HCT116 (cell line): ENCODE measurements around the gene HIF1A. TPM values are rescaled to one million over a fixed set of nuclear protein-coding genes. Genes with fewer than 3 reads are reported as not detected.

Source experiments
- ATAC-seq: fragments of 200-7000 bp; cut with Tn5 transposase; 2 replicates; pipeline ENCODE4 v1.9.1; 2020; ENCODE audit warnings: mild to moderate bottlenecking, moderate library complexity
- BruUV-seq: library from RNA; stranded (reverse); fragments of 400-500 nt; replicated peaks from 2 replicates; lab custom pipeline; 2021; lab: Mats Ljungman, UMichigan
- CTCF ChIA-PET: fragments of 300-600 bp; sonication (Branson Sonifier 250); formaldehyde crosslinking; loops from one replicate; lab custom pipeline; 2021; ENCODE audit warnings: antibody characterized with exemption; lab: Charles Lee
- POLR2A ChIA-PET: fragments of 300-600, 350-600 bp; sonication (Branson Sonifier 250); formaldehyde crosslinking; loops from one replicate; lab custom pipeline; 2021; ENCODE audit warnings: antibody characterized with exemption; lab: Charles Lee
- RAD21 ChIA-PET, 2 experiments: fragments of 300-600 bp; sonication (Branson Sonifier 250); formaldehyde crosslinking; loops; one replicate each; lab custom pipeline; 2023; ENCODE audit warnings: low total read pairs in 2 of 2; ENCODE audit not compliant: uncharacterized antibody in 2 of 2, unreplicated experiment in 2 of 2, low non-redundant PET in 1 of 2; lab: Charles Lee
- DNase-seq: peaks from one replicate; pipeline ENCODE4 v3.0.0-alpha.2; 2010; ENCODE audit warnings: low read depth, low spot score
- H2AFZ ChIP-seq: fragments of 200-600 bp; shearing (Covaris generic), sonication (generic); 2 replicates; pipeline ENCODE4 v1.6.1; 2017; ENCODE audit warnings: low read depth, mixed run types, mixed read lengths, antibody characterized with exemption, low read length; ENCODE audit not compliant: poor library complexity, severe bottlenecking
- H3K27ac ChIP-seq: 2 replicates; pipeline ENCODE4 v1.5.1; 2012; ENCODE audit warnings: low read depth, low read length
- H3K27me3 ChIP-seq: fragments of 200-600 bp; sonication (generic); 2 replicates; pipeline ENCODE4 v1.6.1; 2016; ENCODE audit warnings: mixed run types, low read length, mixed read lengths; ENCODE audit not compliant: insufficient read depth
- H3K36me3 ChIP-seq, 2 experiments: fragments of 200-500 bp in 1 of 2; fragments of 200-600 bp in 1 of 2; sonication (Bioruptor generic) in 1 of 2; sonication (generic) in 1 of 2; 2 replicates each; pipeline versions ENCODE4 v1.5.1 to v1.6.1; 2014 to 2016; ENCODE audit warnings: low read length in 2 of 2, inconsistent platforms in 1 of 2, mixed read lengths in 1 of 2, mixed run types in 1 of 2; ENCODE audit not compliant: insufficient read depth in 2 of 2, control insufficient read depth in 1 of 2
- H3K4me1 ChIP-seq, 2 experiments: fragments of 200-600 bp in 1 of 2; sonication (generic) in 1 of 2; 2 replicates each; pipeline versions ENCODE4 v1.5.1 to v1.6.1; 2012 to 2017; ENCODE audit warnings: low read length in 2 of 2, inconsistent platforms in 1 of 2, mild to moderate bottlenecking in 1 of 2, mixed read lengths in 1 of 2, mixed run types in 1 of 2, moderate library complexity in 1 of 2; ENCODE audit not compliant: insufficient read depth in 2 of 2, control insufficient read depth in 1 of 2
- H3K4me2 ChIP-seq: fragments of 200-600 bp; sonication (generic); 2 replicates; pipeline ENCODE4 v1.6.1; 2017; ENCODE audit warnings: mixed run types, low read length, mixed read lengths
- H3K4me3 ChIP-seq, 2 experiments: fragments of 200-600 bp in 1 of 2; sonication (generic) in 1 of 2; replicated peaks in 1 of 2; 2 replicates each; pipeline ENCODE4 v1.5.1; 2011 to 2016; ENCODE audit warnings: low read length in 2 of 2, control low read depth in 1 of 2, low read depth in 1 of 2, mild to moderate bottlenecking in 1 of 2, mixed read lengths in 1 of 2, mixed run types in 1 of 2
- H3K79me2 ChIP-seq: fragments of 200-600 bp; sonication (generic); 2 replicates; pipeline ENCODE4 v1.6.1; 2017; ENCODE audit warnings: mild to moderate bottlenecking, mixed run types, low read length, moderate library complexity, mixed read lengths; ENCODE audit not compliant: insufficient read depth
- H3K9ac ChIP-seq: fragments of 200-600 bp; sonication (generic); 2 replicates; pipeline ENCODE4 v1.6.1; 2016; ENCODE audit warnings: low read length, mixed read lengths
- H3K9me2 ChIP-seq: fragments of 200-600 bp; sonication (generic), shearing (Covaris generic); 2 replicates; pipeline ENCODE4 v1.6.1; 2017; ENCODE audit warnings: mixed run types, mild to moderate bottlenecking, moderate library complexity; ENCODE audit not compliant: insufficient read depth
- H3K9me3 ChIP-seq, 2 experiments: fragments of 200-500 bp in 1 of 2; fragments of 200-600 bp in 1 of 2; sonication (Bioruptor generic) in 1 of 2; sonication (generic) in 1 of 2; 2 replicates each; pipeline ENCODE4 v1.6.1; 2014 to 2017; ENCODE audit warnings: low read length in 2 of 2, mixed read lengths in 2 of 2, inconsistent platforms in 1 of 2, low read depth in 1 of 2, mild to moderate bottlenecking in 1 of 2, mixed run types in 1 of 2, moderate library complexity in 1 of 2; ENCODE audit not compliant: control insufficient read depth in 1 of 2, insufficient read depth in 1 of 2
- H4K20me1 ChIP-seq: fragments of 200-600 bp; sonication (generic), shearing (Covaris generic); 2 replicates; pipeline ENCODE4 v1.6.1; 2017; ENCODE audit warnings: mixed run types, mild to moderate bottlenecking, moderate library complexity; ENCODE audit not compliant: insufficient read depth
- CEBPB ChIP-seq: IDR thresholded peaks from 2 replicates; pipeline ENCODE4 v1.6.1; 2012; ENCODE audit warnings: low read depth
- CTCF ChIP-seq, 3 experiments: fragments of 200-600 bp in 1 of 3; sonication (generic) in 1 of 3; IDR thresholded peaks in 2 of 3; conservative IDR thresholded peaks in 1 of 3; 2 replicates each; pipeline ENCODE4 v1.5.1; 2012 to 2017; ENCODE audit warnings: low read depth in 2 of 3, low read length in 2 of 3, antibody characterized with exemption in 1 of 3, borderline replicate concordance in 1 of 3, control low read depth in 1 of 3, mild to moderate bottlenecking in 1 of 3, mixed read lengths in 1 of 3, mixed run types in 1 of 3, moderate library complexity in 1 of 3; ENCODE audit not compliant: insufficient read depth in 1 of 3
- EZH2 ChIP-seq: fragments of 200-600 bp; sonication (generic); IDR thresholded peaks from 2 replicates; pipeline ENCODE4 v1.6.1; 2017; ENCODE audit warnings: antibody characterized with exemption, mixed run types
- FOSL1 ChIP-seq: IDR thresholded peaks from 2 replicates; pipeline ENCODE4 v1.6.1; 2012; ENCODE audit warnings: low read depth
- POLR2A ChIP-seq: IDR thresholded peaks from 2 replicates; pipeline ENCODE4 v1.7.0; 2011; ENCODE audit warnings: borderline replicate concordance; ENCODE audit not compliant: insufficient read depth, insufficient read length; ENCODE audit errors: extremely low read depth
- POLR2AphosphoS5 ChIP-seq: IDR thresholded peaks from 2 replicates; pipeline ENCODE4 v1.6.1; 2011; ENCODE audit warnings: mild to moderate bottlenecking, low read depth, low read length, moderate library complexity
- RAD21 ChIP-seq: IDR thresholded peaks from 2 replicates; pipeline ENCODE4 v1.6.1; 2012; ENCODE audit warnings: low read depth, mild to moderate bottlenecking
- REST ChIP-seq: IDR thresholded peaks from 2 replicates; pipeline ENCODE4 v1.6.1; 2012; ENCODE audit warnings: low read depth
- SIN3A ChIP-seq: IDR thresholded peaks from 2 replicates; pipeline ENCODE4 v1.6.1; 2012; ENCODE audit warnings: low read depth
- SP1 ChIP-seq: IDR thresholded peaks from 2 replicates; pipeline ENCODE4 v1.6.1; 2012; ENCODE audit warnings: low read depth
- SRF ChIP-seq: IDR thresholded peaks from 2 replicates; pipeline ENCODE4 v1.6.1; 2012; ENCODE audit warnings: low read depth
- TCF7L2 ChIP-seq: IDR thresholded peaks from 2 replicates; pipeline ENCODE4 v1.7.0; 2011; ENCODE audit warnings: borderline replicate concordance, inconsistent platforms; ENCODE audit not compliant: insufficient read depth, insufficient read length; ENCODE audit errors: extremely low read depth
- YY1 ChIP-seq: IDR thresholded peaks from 2 replicates; pipeline ENCODE4 v1.6.1; 2011; ENCODE audit warnings: low read length, low read depth, moderate library complexity, mild to moderate bottlenecking; ENCODE audit not compliant: insufficient replicate concordance; ENCODE audit errors: extremely low read depth
- ZFX ChIP-seq: fragments of 450-650 bp; IDR thresholded peaks from 2 replicates; pipeline ENCODE4 v1.6.1; 2017
- intact Hi-C: fragments of 100-400 bp; cut with micrococcal nuclease; formaldehyde crosslinking; loops from 2 replicates; pipeline ENCODE4 v1.10.0; 2022
- total RNA-seq: library from RNA; stranded (reverse); gene quantifications from one replicate; pipeline ENCODE4 v1.2.1, GENCODE V29; 2021; ENCODE audit not compliant: unreplicated experiment

Gene HIF1A
- total RNA-seq, 1 experiment from 2014 or later = 113 TPM

GRCh38 chr14:61713724-61714437 lies 18.6 kb downstream of the HIF1A start:
- BruUV-seq = no TSS peak
- POLR2A ChIA-PET = no interaction called here
- H3K27me3 ChIP-seq = no peaks in the 10 kb centered on the region
- no peaks in the 10 kb centered on the region for H3K36me3 ChIP-seq
- H3K79me2 ChIP-seq = peaks cover 99% of the 10 kb centered on the region
- H3K9me2 ChIP-seq = no peaks in the 10 kb centered on the region
- H3K9ac ChIP-seq = no peak overlapping the region
- no peaks in the 10 kb centered on the region for H3K9me3 ChIP-seq
- intact Hi-C loops = no loop called here
- RAD21 ChIA-PET = no interaction called here
- H2AFZ ChIP-seq = no peak overlapping the region
- no peak overlapping the region for H3K4me2 ChIP-seq
- DNase-seq = no peak
- H3K4me3 ChIP-seq = no peak overlapping the region
- CTCF ChIA-PET = no interaction called here
- ATAC-seq = no peak
- no peak for TF ChIP-seq CEBPB
- TF ChIP-seq SRF = no peak
- no peak for TF ChIP-seq TCF7L2
- TF ChIP-seq YY1 = no peak
- TF ChIP-seq REST = no peak
- no peak for TF ChIP-seq CTCF (IDR thresholded peaks at IDR 0.05 in 2 of 3, conservative IDR thresholded peaks at IDR 0.05 in 1 of 3; ENCODE audit: borderline replicate concordance in 1 of 3, insufficient read depth in 1 of 3, low read depth in 2 of 3, low read length in 2 of 3)
- no peak for TF ChIP-seq POLR2A
- no peak for TF ChIP-seq SP1
- no peak for TF ChIP-seq RAD21
- TF ChIP-seq ZFX = no peak
- no peak for TF ChIP-seq SIN3A
- TF ChIP-seq FOSL1 = no peak
- no peak for TF ChIP-seq POLR2AphosphoS5
- TF ChIP-seq EZH2 = no peak
- TF ChIP-seq, all 23 proteins: peak for 0
- H4K20me1 ChIP-seq = peaks cover 37% of the 10 kb centered on the region
- H3K27ac ChIP-seq = no peak overlapping the region
- peaks cover 2 to 15% of the 10 kb centered on the region in 2 experiments; a peak in 2 of 4 replicates for H3K4me1 ChIP-seq
